Left lung (tissue), 10 donors: ENCODE data around the gene PECR. TPM values are rescaled to one million over a fixed set of nuclear protein-coding genes. Genes with fewer than 3 reads are reported as not detected.
"Not testable (repeated sequence)": the region's sequence is repeated elsewhere in the genome, so short reads cannot be mapped to it uniquely, and the experiment has no call there.

Experiments
- ATAC-seq: fragments of 200-7000 bp; cut with Tn5 transposase; one replicate; pipeline ENCODE4 v1.9.1; 2020; ENCODE audit warnings: moderate library complexity
- DNase-seq, 4 donors: peaks; one replicate each; pipeline ENCODE4 v3.0.0-alpha.2; 2013 to 2020
- H3K27ac ChIP-seq, 2 donors: fragments of 200-600 bp; sonication (generic) in 1 of 2; one replicate each; pipeline versions ENCODE4 v1.5.0 to v1.8.0; 2020 to 2021
- H3K27me3 ChIP-seq, 2 donors: fragments of 200-600 bp; sonication (generic) in 1 of 2; one replicate each; pipeline versions ENCODE4 v1.5.0 to v1.8.0; 2020 to 2021
- H3K36me3 ChIP-seq, 2 donors: fragments of 200-600 bp; sonication (generic) in 1 of 2; one replicate each; pipeline versions ENCODE4 v1.5.0 to v1.8.0; 2020 to 2021
- H3K4me1 ChIP-seq, 2 donors: fragments of 200-600 bp; one replicate each; pipeline ENCODE4 v1.8.0; 2021
- H3K4me3 ChIP-seq, 2 donors: fragments of 200-600 bp; sonication (generic) in 1 of 2; one replicate each; pipeline versions ENCODE4 v1.5.0 to v1.8.0; 2020 to 2021; ENCODE audit warnings: mild to moderate bottlenecking in 1 of 2
- H3K9me3 ChIP-seq, 2 donors: fragments of 200-600 bp; sonication (generic) in 1 of 2; one replicate each; pipeline versions ENCODE4 v1.5.0 to v1.8.0; 2020 to 2021
- intact Hi-C, 2 donors: fragments of 100-400 bp; cut with DNase I; formaldehyde crosslinking; loops; one replicate each; pipeline versions ENCODE4 v1.11.2 to v1.14.2; 2022
- polyA plus RNA-seq, 6 donors: library from polyadenylated mRNA; unstranded; fragments of 120-200 nt; gene quantifications; one replicate each; pipeline ENCODE4 v1.2.1, GENCODE V29; 2013; ENCODE audit not compliant: insufficient read length in 6 of 6
- total RNA-seq, 2 donors: library from RNA; stranded (reverse); fragmentation: NEBNext Ultra II Directional; extraction: Animal tissue kit (Norgen Biotek cat#: 25700); gene quantifications; one replicate each; pipeline ENCODE4 v1.2.1, GENCODE V29; 2021
- TF ChIP-seq, protein P1 (sequence below), 2 donors: fragments of 200-600 bp; sonication (generic) in 1 of 2; IDR thresholded peaks; one replicate each; pipeline versions ENCODE4 v1.5.0 to v1.8.0; 2021; ENCODE audit warnings: antibody characterized with exemption in 2 of 2
- donor health status: DM: no; HTN: yes; CAD: no.
- donor health status: DM: no; HTN: no; CAD: no.

The PECR gene
- total and polyA plus RNA-seq, 8 donors = 9.8 to 17.3 (median 11.6) TPM

DNA sequence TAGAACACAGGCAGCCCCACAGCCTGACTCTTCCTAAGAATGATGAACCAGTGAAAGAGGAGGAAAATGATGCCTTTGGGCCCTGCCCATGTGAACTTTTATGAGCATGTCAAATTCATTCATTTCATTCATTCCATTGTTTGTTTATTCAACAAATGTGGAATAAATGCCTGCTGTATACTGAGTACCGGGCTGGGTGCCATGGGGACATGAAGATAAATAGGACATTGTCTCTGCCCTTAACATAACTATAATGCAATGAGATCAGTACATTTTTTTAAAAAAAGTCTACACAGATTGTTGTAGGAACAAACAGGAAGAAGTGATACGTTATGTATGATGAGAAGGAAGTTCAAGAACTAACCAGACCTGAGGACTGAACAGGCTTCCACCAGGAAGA, 83.0 kb downstream of the PECR start:
- Histone ChIP-seq H3K36me3 (peaks cover 0 to 16% of the 10 kb centered on the region in 2 donors), H3K9me3 (no peaks in the 10 kb centered on the region), H3K4me1 (peaks cover 0 to 15% of the 10 kb centered on the region in 2 donors), H3K27me3 (no peaks in the 10 kb centered on the region), H3K4me3 (no peak overlapping the region), H3K27ac (no peak overlapping the region)
- intact Hi-C loops = no loop called here
- ATAC-seq (no peak), DNase-seq (no peak)
- TF ChIP-seq, protein P1, sequence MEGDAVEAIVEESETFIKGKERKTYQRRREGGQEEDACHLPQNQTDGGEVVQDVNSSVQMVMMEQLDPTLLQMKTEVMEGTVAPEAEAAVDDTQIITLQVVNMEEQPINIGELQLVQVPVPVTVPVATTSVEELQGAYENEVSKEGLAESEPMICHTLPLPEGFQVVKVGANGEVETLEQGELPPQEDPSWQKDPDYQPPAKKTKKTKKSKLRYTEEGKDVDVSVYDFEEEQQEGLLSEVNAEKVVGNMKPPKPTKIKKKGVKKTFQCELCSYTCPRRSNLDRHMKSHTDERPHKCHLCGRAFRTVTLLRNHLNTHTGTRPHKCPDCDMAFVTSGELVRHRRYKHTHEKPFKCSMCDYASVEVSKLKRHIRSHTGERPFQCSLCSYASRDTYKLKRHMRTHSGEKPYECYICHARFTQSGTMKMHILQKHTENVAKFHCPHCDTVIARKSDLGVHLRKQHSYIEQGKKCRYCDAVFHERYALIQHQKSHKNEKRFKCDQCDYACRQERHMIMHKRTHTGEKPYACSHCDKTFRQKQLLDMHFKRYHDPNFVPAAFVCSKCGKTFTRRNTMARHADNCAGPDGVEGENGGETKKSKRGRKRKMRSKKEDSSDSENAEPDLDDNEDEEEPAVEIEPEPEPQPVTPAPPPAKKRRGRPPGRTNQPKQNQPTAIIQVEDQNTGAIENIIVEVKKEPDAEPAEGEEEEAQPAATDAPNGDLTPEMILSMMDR (IDR thresholded peaks at IDR 0.05) = no peak

DNA sequence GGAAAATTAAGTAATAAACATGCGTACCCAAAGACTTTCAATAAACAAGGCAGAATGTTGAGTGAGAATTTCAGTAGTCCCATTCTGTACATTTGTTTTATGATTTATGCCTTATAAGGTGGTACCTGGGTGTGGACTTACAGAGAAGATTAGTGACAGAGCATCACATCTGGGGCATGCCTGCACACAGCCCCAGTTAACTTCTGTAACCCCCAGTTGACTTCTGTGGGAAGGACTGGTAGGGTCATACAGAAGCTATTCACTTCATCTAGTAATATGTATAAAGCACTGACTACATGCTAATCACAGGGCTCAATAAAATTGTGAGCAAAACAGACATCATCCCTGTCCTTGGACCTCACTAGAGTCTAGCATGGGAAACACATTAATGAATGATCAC, 84.4 kb downstream of the PECR start:
- DNase-seq (no peak), ATAC-seq (no peak)
- no peaks in the 10 kb centered on the region for H3K27me3 ChIP-seq
- intact Hi-C loops = no loop called here
- H3K4me3 ChIP-seq = no peak overlapping the region
- no peak overlapping the region for H3K27ac ChIP-seq
- H3K9me3 ChIP-seq = no peaks in the 10 kb centered on the region
- H3K4me1 ChIP-seq = peaks cover 0 to 8% of the 10 kb centered on the region in 2 donors
- TF ChIP-seq, protein P1 (IDR thresholded peaks at IDR 0.05) = no peak
- peaks cover 0 to 16% of the 10 kb centered on the region in 2 donors for H3K36me3 ChIP-seq

DNA sequence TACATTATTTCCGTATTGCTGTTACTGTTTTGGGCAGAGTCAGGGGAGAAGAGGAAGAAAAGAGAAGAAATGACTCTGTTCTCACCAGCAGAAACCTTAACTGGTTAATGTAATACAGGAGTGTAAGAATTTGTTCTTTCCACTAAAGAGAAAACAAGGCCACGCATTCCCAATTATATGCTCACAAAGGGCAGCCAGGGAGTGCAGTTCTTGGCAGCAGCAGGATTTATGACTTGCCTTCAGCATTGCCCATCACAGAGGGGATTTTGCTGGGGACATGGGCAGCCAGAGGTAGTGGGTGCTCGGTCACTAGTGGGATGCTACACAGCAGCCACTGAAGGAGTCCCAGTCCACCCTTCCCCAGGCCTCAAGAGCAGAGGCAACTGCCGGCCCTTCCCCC, 86.7 kb downstream of the PECR start:
- H3K9me3 ChIP-seq = peaks cover 0 to 7% of the 10 kb centered on the region in 2 donors
- peaks cover 0 to 4% of the 10 kb centered on the region in 2 donors for H3K4me1 ChIP-seq
- no peak overlapping the region for H3K4me3 ChIP-seq
- TF ChIP-seq, protein P1 (IDR thresholded peaks at IDR 0.05) = no peak
- H3K36me3 ChIP-seq = peaks cover 0 to 16% of the 10 kb centered on the region in 2 donors
- intact Hi-C loops = no loop called here
- H3K27me3 ChIP-seq = no peaks in the 10 kb centered on the region
- no peak for DNase-seq
- no peak overlapping the region for H3K27ac ChIP-seq
- no peak for ATAC-seq

DNA sequence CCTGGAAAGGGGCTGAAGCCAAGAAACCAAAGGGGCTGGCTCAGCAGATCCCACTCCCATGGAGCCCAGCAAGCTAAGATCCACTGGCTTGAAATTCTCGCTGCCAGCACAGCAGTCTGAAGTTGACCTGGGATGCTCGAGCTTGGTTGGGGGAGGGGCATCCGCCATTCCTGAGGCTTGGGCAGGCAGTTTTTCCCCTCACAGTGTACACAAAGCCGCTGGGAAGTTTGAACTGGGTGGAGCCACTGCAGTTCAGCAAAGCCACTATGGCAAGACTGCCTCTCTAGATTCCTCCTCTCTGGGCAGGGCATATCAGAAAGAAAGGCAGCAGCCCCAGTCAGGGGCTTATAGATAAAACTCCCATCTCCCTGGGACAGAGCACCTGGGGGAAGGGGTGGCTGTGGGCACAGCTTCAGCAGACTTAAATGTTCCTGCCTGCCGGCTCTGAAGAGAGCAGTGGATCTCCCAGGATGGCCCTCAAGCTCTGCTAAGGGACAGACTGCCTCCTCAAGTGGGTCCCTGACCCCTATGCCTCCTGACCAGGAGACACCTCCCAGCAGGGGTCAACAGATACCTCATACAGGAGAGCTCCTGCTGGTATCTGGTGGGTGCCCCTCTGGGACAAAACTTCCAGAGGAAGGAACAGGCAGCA, 92.9 kb downstream of the PECR start:
- H3K27ac ChIP-seq, H3K4me1 ChIP-seq, H3K36me3 ChIP-seq, intact Hi-C loops, H3K4me3 ChIP-seq, ATAC-seq, DNase-seq, H3K27me3 ChIP-seq: not testable (repeated sequence)
- H3K9me3 ChIP-seq = peaks cover 0 to 12% of the 10 kb centered on the region in 2 donors

Other genes with a start within 250 kb of the PECR start
- 10 to 100 TPM; 13.9 to 17.1 TPM for gene MREG, start 68.3 kb downstream of the PECR start, total RNA-seq
- 10 to 100 TPM; 12.0 to 16.7 (median 15.0) TPM for gene MREG, start 68.3 kb downstream of the PECR start, polyA plus RNA-seq
- 1 to 10 TPM; 1.5 to 1.8 TPM for gene TMEM169, start 110 bp upstream of the PECR start, total RNA-seq
- 1 to 10 TPM in 5 of 6 donors, under 1 TPM in 1; 0.66 to 1.3 (median 1.1) TPM for gene TMEM169, start 110 bp upstream of the PECR start, polyA plus RNA-seq
- gene XRCC5, start 27.5 kb upstream of the PECR start, total RNA-seq = 100 to 1,000 TPM; 212 to 251 TPM
- gene XRCC5, start 27.5 kb upstream of the PECR start, polyA plus RNA-seq = 100 to 1,000 TPM; 255 to 302 (median 275) TPM